Measurements from ENCODE around the gene STARD6. TPM values are rescaled to one million over a fixed set of nuclear protein-coding genes. Genes with fewer than 3 reads are reported as not detected.

STARD6 gene
- total RNA-seq, 2 donors from 2014 or later, result not detected

DNA sequence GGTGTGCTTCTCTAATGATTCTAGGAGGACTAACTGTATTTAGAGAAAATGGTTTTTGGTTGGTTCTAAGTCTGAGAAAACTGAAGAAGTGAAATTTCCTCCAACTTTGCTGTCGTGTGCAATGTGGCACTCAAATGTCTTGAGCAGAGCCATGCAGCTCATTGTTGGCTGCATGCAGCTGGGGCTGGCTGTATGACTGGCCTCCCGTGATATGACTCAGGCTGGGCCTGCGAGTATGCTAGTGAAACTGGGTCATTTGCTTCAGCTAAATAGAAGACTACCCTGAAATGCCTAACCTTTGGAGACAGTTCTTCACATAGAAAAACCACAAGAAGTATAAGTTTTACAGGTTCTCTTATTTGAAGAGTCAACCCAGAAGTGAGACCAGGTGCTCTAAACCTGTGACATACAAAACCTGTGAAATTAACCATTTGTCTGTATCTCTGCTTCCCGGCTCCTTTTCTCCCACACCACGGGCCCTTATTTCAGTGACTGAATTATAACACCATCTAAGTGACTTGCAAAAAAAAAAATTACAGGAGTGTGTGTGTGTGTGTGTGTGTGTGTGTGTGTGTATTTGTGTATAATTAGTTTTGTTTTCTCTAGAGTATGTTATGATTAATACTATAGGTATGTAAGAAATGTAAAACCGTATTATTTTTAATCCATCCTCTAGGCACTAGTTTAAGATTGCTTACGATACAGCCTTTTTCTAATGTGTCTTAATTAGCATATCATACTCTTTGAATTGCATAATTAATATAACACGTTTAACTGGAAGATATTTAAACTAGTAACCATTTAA is 72.5 kb downstream of the STARD6 start:
- TF ChIP-seq, protein P1, sequence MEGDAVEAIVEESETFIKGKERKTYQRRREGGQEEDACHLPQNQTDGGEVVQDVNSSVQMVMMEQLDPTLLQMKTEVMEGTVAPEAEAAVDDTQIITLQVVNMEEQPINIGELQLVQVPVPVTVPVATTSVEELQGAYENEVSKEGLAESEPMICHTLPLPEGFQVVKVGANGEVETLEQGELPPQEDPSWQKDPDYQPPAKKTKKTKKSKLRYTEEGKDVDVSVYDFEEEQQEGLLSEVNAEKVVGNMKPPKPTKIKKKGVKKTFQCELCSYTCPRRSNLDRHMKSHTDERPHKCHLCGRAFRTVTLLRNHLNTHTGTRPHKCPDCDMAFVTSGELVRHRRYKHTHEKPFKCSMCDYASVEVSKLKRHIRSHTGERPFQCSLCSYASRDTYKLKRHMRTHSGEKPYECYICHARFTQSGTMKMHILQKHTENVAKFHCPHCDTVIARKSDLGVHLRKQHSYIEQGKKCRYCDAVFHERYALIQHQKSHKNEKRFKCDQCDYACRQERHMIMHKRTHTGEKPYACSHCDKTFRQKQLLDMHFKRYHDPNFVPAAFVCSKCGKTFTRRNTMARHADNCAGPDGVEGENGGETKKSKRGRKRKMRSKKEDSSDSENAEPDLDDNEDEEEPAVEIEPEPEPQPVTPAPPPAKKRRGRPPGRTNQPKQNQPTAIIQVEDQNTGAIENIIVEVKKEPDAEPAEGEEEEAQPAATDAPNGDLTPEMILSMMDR (IDR thresholded peaks at IDR 0.05), result no peak
- Histone ChIP-seq H3K27me3 (no peaks in the 10 kb centered on the region), H3K36me3 (peaks cover 44% of the 10 kb centered on the region), H3K9me3 (no peaks in the 10 kb centered on the region), H3K4me3 (no peak overlapping the region), H3K27ac (no peak overlapping the region), H3K4me1 (no peaks in the 10 kb centered on the region)
- peak; percentile 71 for DNase-seq (ENCODE audit: low spot score)

- H3K4me3 ChIP-seq, result no peak overlapping the region
- H3K4me1 ChIP-seq, result no peaks in the 10 kb centered on the region
- DNase-seq (ENCODE audit: low spot score), result no peak
- no peak overlapping the region for H3K27ac ChIP-seq
- H3K27me3 ChIP-seq, result no peaks in the 10 kb centered on the region
- TF ChIP-seq, protein P1 (IDR thresholded peaks at IDR 0.05), result no peak
- H3K36me3 ChIP-seq, result peaks cover 48% of the 10 kb centered on the region
- H3K9me3 ChIP-seq, result no peaks in the 10 kb centered on the region
Observed at GRCh38 chr18:54284535-54284934, 73.1 kb downstream of the STARD6 start.

- TF ChIP-seq, protein P1 (IDR thresholded peaks at IDR 0.05), result no peak
- Histone ChIP-seq H3K4me3 (no peak overlapping the region), H3K36me3 (peaks cover 33% of the 10 kb centered on the region), H3K27me3 (no peaks in the 10 kb centered on the region), H3K9me3 (no peaks in the 10 kb centered on the region), H3K4me1 (no peaks in the 10 kb centered on the region), H3K27ac (no peak overlapping the region)
- DNase-seq (ENCODE audit: low spot score), result no peak
Observed at GRCh38 chr18:54280220-54280569, 77.5 kb downstream of the STARD6 start.

DNA sequence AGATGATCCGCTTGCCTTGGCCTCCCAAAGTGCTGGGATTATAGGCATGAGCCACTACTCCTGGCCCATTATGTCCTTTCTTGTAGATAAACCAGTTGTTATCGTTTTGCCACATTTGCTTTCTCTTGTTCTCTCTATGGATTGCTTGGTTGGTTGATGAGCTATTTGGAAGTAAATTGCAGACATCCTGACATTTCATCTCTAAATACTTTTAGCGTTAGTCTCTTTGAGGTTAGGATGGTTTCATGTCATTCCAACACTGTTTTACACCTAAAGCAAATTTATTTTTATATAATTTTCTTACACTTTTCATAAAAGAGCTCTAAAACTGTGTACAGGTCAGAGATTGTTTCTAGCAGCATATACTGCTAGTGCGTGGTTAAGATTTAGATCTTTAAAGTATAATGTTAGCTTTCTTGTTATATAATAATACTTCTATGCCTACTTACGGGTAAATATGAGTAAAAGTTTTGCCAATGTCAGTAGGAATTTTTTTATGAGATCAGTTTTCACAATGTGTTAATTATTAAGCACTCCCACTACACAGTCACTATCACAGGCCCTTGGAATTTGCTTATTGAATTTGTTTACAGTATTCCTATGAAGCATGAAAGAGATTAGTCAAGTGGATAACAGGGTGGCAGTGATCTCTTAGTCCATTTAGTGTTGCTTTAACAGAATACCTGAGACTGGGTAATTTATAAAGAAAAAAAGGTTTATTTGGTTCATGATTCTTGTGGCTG is 78.0 kb downstream of the STARD6 start:
- no peaks in the 10 kb centered on the region for H3K27me3 ChIP-seq
- no peaks in the 10 kb centered on the region for H3K9me3 ChIP-seq
- H3K27ac ChIP-seq, result no peak overlapping the region
- peaks cover 31% of the 10 kb centered on the region for H3K36me3 ChIP-seq
- no peak for DNase-seq (ENCODE audit: low spot score)
- no peak overlapping the region for H3K4me3 ChIP-seq
- H3K4me1 ChIP-seq, result no peaks in the 10 kb centered on the region
- TF ChIP-seq, protein P1 (IDR thresholded peaks at IDR 0.05), result no peak

DNA sequence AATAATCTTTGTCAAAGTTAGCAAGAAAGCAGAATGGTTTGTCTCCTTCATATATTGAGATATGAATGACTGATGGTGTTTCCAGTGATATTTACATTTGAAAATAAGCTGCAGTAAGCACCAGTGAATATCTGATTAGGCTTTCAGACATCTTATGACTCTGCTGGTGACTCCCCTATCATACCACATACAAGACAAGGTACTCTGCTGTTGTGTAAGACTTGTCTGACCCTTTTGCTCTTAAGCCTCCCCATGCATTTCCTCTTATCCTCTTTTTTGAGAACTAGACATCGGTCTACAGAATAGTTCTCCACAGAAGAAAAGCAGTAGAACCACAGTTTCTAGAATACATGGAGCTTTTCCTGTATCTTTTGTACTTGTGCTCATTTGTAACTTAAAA is 79.0 kb downstream of the STARD6 start:
- Histone ChIP-seq H3K27me3 (no peaks in the 10 kb centered on the region), H3K27ac (no peak overlapping the region), H3K9me3 (no peaks in the 10 kb centered on the region), H3K4me1 (no peaks in the 10 kb centered on the region), H3K4me3 (no peak overlapping the region), H3K36me3 (peaks cover 21% of the 10 kb centered on the region)
- DNase-seq (ENCODE audit: low spot score), result no peak
- TF ChIP-seq, protein P1 (IDR thresholded peaks at IDR 0.05), result no peak
